Measurements from ENCODE around the gene CACNA2D1. TPM values are rescaled to one million over a fixed set of nuclear protein-coding genes. Genes with fewer than 3 reads are reported as not detected.
A peak's percentile ranks its signal among the peaks of the same experiment; 100 is the strongest.

The CACNA2D1 gene
- polyA plus RNA-seq, 12 donors = 61.9 to 183 (median 140) TPM; not detected in 1

DNA sequence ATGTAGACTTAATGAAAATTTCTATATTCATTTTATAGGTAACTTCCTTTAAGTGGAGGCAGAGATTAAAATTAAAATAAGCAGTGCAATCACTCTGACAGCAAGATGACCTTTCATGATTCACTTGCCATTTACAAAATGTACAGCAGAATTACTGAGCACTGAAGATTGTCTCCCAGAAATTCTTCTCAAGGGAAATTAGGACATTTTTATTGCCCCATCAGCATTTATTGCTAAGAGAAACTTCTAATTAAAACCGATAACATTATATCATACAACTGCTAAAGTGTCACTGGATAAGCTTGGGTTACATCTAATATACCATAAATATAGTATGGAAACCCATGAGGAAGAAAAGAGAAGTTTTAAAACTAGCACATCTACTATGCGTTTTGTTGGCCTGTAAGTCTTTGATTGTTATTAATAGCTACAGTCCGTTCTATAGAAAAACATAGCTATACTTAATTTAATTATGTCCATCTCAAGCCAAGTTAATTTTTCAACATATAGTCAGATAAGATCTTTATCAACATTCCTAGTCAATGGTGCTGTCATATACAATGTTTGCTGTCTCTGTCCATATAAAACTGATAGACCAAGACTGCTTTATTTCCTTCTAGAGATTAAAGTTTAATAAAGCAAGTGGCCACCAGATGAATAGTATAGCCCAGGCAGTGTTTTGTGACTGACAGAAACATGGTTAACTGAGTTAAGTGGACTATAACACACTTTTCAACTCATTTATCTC, 456.7 kb downstream of the CACNA2D1 start:
- no peak for DNase-seq

DNA sequence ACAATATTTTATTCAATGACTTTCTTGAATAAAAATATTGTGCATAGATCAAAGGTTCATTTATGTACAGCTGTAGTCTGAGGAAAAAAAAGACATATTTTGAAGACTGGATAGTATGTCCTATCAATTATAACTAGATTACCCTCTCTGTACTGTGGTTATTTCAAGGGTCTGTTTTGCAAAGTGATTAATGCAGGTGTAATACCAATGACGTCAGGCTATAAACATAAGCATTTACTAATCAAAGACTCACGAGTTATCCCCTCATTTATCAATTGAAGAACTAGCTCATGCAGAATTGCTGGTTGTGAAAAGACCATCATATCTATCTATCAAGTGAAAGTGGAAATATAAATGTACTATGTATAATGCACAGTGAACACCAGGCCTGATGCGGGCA, 460.2 kb downstream of the CACNA2D1 start:
- DNase-seq = no peak

DNA sequence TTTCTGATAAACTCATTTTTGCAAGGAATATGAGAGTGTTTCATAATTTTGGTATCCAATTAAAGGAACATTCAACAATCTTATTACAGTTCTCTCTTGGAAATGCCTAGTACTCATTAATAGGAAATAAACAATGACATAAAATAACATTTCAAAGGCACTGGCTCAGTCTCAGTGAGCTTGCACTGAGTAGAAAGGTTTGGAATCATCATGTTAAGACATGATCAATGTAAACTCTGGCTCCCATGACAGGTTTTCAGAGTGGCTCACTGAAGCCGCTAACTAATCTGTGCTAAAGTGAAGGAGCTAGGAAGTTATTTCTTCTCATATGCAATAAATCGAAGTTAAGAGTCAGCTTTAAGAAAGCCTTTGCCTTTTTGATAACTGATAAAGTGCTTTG, 470.5 kb downstream of the CACNA2D1 start:
- DNase-seq = no peak

DNA sequence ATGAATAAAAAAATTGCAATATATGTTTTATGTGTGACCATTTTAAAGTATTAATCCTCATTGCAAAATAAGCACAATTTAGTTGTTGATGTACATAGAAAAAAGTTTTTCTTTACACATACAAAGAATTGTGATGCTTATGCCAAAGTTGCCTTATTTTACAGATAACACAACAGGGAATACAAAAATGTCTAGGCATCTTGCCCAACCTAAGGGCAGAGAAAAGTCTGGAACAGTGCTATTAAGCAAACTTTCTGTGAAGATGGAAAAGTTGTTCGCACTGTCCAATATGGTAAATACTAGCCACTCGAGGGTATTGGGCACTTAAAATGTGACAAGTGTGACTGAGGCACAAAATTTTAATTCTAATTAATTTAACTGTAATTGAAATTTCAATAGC, 483.6 kb downstream of the CACNA2D1 start:
- DNase-seq = no peak

DNA sequence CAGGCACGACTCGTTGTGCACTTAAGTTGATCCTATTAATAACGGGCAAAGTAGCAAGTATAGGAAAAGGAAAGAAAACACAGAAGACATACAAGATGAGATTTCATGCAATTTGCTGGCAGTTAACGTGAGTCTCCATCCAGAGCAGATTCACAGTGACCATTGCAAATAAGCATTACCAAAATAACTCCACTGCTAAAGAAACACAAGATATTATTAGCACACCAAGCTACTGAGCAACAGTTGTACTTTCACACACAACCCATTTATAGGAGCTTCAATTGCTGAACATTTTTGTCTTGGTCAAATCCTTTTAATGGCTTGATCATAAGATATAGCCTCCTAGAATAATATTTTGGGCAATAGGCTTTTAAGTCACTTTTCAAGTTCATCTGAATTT, 486.1 kb downstream of the CACNA2D1 start:
- no peak for DNase-seq

DNA sequence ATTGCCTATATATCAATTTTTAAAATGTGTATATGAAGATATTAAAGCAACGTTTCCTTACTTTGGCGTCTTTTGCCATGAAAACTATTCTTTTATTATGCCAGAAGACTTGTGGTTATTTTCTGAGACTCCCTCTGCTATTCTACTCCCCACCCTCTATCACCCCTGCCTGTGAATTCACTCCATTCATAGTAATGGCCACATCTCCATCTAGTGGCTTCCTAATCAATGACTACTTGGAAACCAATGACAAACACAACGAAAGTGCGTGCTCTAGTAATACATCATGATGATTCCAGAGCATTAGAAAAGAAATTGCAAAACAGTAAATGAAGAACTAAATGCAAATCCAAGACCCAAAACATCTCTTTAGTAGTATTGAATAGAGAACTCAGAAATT, 487.1 kb downstream of the CACNA2D1 start:
- DNase-seq = peak; percentile 38

DNA sequence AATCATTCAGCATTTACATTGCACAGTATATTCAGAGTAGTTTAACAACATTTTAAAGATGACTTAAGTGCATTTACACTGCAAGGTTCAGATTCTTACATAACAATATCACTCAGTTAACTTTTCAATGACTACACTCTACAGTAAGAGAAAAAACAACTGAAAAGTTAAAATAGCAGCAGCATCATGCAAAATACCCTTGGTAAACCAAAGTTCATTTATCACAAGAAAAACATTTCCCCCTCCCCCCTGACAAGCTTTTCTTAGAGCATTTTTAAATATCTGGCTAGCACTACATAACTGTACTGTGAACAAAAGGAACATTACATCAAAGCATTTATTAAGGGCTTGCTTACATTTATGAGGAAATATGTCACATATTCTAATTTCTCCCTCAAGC, 494.3 kb downstream of the CACNA2D1 start:
- DNase-seq = no peak

DNA sequence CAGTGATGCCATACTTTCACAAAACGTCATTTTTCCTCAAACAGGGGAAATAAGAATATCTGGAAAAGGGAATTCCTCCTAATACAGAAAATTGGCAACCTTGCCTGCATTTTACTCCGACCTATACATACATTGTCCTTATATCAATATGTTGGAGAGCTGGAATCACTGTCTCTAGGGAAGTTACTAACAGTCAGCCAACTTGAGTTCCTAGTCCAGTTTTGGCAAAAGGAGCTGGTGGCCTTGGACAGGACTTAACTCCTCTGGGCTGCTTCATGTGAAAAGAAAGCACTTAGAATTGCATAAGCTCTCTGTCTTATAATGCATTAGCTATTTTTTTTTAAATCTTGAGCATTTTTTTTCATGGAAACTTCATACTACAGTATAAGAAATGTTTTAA, 499.5 kb downstream of the CACNA2D1 start:
- peak; percentile 24 for DNase-seq

DNA sequence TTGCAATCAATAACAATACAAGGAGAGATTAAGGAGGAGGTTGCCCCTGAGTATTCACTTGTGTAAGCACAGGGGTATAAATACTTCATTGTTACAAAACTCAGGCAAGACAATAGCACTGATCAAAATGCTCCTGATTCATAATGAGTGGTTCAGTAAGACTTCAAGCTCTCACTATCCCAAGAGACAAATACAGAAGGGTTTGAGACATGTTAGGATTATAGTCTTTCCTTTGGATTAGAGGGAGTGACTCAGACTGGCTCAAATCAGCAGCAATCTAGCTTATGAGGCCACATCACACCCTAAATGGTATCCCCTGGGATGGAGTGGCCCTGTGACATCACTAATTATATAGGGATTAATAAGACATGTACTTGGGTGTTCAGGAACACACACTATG, 506.5 kb downstream of the CACNA2D1 start:
- no peak for DNase-seq

DNA sequence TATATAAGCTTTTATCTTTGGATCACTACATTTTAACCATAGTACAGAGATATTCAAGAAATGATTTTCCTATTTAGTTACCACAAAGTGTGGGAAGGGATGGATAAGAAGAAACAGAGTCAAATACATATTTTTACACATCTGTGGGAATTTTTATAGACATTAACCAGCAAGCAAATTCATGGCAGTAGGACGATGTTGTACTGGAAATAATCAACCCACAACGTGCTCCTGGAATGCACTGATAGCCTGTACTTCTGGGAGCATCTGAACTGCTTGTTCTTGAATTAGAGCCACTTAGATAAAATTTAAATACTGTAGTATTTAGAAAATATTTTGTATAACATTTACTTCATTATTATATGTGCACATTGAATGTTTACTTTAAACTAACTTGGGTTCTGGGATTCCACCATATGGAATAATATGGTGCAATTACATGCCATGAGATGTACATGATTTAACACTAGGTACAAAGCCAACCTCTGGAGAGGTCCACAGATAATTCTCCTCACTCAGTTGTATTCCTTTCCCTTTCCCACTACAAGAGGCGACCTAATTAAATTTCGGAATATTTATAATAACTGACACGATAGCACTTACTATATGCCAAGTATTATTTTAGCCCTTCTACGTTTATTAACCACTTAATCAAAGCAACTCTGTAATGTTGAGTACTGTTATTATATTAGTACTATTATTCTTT, 508.8 kb downstream of the CACNA2D1 start:
- no peak for DNase-seq

DNA sequence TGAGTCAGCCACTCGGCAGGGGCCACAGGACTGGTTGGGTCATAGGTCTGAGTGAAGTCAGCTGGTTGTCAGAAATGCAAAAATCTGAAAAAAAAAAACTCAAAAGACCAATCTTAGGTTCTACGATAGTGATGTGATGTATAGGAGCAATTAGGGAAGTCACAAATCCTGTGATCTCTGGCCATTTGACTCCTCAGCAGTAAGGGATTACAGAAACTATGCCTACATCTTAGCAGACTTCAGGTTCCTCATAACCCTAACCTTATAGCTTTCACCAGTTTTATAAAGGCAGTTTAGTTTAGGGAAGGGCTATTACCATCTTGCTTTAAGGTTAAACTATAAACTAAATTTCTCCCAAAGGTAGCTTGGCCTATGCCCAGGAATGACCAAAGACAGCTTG, 510.6 kb downstream of the CACNA2D1 start:
- no peak for DNase-seq

DNA sequence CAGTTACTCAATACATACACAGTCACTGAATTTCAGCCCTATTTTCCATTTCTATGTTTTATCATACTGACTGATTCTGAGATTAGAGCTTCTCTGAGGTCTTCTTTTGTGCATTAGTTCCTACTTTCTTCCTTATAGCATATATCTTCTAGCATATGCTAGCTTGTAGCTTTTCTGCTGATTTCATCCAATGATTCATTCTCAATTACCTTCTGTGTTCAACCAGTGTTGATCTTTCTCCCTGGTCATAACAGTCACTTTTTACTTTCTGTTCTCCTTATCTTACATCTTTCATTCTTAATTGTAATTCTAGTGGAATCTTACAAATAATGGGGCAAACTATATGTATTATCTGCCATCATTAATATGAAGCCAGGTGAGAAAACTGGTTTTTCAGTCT, 514.2 kb downstream of the CACNA2D1 start:
- DNase-seq = no peak

DNA sequence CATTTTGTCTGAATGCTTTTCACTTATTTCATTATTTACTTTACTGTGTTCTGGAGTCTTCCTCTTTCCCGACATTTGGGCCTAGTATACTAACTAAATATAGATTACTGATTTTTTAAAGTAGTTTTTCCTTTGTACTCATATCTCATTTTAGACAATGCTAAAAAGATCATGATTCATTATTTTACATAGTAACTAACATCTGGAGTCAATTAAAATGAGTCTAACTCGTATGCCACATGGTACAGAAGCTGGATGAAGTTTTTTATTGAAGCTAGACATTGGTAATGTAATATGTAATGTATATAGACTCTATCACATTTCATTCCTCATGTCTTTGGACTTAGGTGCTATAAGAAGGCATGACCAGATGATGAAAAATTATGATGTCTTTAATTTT, 517.4 kb downstream of the CACNA2D1 start:
- DNase-seq = no peak

DNA sequence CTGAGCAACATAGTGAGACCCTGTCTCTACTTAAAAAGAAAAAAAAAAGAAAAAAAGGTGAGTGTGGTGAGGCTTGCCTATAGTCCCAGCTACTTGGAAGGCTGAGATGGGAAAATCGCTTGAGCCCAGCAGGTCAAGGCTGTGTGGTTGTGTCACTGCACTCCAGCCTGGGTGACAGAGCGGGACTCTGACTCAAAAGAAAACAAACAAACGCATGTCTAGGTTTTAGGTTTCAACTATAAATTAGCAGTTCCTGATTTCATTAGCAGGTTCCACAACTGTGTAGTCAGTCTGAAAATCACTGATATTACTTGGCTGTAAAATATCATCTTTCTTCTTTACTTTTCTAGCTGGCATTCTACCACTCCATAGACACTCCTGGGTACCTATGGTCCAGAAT, 518.0 kb downstream of the CACNA2D1 start:
- no peak for DNase-seq

DNA sequence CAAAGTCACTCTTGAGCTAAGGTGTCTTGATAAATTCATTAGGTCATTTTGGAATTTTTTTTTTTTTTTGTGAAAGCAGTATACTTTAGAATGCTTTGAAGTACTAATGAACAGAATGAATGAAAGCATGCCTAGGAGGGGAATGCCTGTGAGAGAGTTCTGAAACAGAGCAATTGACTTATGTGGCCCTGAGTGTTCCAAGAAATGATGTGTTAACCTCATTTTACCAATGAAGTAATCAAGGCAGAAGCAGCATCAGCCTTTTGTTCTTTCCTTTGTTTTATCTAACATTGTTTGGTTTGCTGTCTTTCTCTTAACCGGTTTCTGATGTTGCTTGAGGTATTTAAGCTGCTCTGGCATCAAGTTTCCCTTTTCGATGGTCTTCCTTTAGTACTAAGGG, 519.1 kb downstream of the CACNA2D1 start:
- no peak for DNase-seq

DNA sequence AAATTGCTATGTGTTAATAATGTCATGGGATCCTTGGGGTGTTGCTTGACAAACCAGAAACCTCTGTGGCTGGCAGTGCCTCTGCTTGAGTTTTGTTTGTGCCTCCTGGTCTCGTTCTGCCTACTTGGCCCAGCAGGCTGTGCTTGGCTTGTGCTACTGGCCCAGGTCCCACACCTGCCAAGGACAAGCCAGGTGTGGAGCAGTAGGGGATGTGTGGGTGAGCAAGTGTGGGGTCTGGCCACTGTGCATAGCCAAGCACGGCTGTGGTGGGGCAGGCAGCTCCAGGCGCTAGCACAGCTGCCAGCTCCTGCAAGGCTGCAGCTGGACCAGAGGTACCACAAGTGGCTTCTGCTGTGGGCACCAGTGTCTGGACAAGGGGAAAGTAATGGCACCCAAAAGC, 524.1 kb downstream of the CACNA2D1 start:
- no peak for DNase-seq

DNA sequence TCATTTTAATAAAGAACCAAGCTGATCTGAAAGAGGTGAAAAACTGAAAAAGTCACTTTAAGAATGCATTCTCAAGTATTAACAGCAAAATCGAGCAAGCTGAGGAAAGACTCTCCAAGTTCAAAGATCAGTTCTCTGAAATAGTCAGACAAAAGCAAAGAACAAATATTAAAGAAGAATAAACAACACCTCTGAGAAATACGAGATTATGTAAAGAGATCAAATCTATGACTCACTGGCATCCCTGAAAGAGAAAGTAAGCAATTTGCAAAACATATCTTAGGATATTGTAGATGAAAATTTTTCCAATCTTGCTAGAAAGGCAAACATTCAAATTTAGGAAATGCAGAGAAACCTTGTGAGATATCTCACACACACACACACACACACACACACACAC, 535.4 kb downstream of the CACNA2D1 start:
- DNase-seq = no peak

DNA sequence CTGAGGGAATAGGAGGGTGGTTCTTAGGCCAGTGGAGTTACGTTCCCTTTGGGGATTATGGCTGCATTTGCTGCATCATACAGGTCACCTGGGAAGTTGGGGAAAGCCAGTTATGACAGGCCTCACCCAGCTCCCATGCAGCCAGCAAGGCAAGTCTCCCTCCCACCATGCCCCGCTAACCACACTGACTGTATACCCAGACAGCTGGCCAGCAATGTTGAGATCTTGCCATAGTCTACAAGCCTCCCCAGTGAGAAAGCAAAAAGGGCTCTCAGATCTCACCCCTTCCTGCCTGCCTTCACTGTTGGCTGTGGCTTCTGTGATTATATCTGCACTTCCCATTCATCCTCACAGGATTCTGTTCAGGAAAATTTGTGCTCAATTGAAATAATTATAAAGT, 540.5 kb downstream of the CACNA2D1 start:
- DNase-seq = no peak

DNA sequence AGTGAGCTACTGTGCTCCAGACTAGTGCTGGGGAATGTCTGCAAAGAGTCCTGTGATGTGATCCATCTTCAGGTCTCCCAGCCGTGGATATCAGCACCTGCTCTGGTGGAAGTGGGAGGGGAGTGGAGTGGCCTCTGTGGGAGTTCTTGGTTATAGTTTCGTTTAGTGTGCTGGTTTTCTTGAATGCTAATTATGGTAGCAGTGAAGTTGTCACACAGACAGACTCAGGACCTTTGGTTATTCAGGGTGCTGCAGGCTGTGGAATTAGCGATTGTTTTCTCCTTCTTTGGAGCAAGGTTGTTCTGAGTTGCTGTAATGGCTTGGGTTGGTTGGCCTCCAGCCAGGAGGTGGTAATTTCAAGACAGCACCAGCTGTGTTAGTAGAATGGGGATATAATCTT, 541.0 kb downstream of the CACNA2D1 start:
- no peak for DNase-seq

Measured in muscle of arm (tissue), 12 donors.